ENCODE measurements around the gene ROBO1.

ROBO1 gene

DNA sequence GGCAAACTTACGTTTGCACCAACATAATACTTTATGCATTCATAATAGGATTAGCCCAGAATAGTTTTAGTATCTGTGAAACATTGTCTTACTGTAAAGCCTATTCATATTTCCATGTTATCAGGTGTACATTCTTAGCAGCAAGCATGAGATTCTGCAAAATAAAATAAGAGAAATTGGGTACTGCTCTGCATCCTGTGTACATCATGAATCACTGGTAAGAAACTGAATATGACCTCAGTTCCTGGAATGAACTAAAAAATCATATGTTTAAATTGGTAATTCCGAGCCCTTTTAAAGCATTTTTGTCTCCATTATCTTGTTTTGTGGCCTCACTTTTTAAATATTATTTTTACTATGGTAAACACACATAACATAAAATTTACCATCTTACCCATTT, 605.1 kb downstream of the ROBO1 start:
- ATAC-seq (no peak), DNase-seq (no peak)

DNA sequence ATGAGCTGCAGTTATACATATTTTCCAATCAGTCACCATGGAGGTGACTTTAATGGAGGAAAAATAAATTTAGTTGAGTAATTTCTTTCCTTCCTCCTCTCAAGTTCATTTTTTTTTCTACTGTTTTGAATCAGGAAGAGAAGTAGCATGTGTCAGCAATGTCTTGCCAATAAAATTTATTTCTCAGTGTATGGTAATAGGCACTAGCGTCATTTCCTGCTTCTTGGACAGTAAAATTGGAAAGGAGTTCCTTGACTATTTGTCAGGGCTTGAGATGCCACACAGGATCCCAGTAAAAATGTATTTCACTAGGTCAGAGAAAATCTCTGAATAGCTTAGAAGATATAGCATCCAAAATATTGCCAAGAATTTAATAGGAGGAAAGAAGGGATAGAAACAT, 605.9 kb downstream of the ROBO1 start:
- ATAC-seq, result no peak
- DNase-seq, result no peak

DNA sequence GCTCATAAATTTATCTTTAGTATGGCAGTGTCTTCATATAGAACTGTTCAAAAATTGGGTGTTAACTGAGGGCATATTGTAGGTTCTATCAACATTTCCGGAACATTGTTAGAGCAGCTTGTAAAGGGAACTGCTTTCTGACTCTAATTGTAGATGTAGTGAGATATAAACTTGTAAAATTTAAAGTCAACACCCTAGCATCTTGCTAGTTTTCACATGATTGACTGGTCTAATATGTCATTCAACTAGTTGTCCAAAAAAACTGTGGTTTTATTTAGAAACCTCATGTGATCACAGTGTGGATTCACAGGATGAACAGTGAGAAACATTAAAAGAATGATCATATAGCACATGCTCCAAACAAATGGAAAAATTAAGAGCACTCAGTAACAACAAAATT, 607.4 kb downstream of the ROBO1 start:
- no peak for DNase-seq
- ATAC-seq, result no peak

DNA sequence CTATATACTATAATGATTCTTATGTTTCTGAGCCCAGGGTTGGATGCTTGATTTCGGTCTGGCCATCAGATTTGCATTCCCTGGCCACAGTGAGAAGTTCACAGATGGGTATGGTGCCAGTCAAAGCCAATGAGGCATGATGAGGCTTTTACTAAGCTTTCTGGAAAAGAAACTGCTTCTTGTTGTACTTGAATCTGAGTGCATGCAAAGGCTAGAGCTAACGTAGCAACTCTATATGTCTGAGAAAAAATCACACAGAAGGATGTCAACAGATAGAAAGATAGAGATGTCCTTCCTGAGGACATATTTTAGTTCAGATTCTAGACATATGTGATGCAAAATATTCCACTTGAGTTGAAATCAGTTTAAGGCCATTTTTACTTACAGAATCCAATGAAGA, 608.1 kb downstream of the ROBO1 start:
- ATAC-seq (no peak), DNase-seq (no peak)

DNA sequence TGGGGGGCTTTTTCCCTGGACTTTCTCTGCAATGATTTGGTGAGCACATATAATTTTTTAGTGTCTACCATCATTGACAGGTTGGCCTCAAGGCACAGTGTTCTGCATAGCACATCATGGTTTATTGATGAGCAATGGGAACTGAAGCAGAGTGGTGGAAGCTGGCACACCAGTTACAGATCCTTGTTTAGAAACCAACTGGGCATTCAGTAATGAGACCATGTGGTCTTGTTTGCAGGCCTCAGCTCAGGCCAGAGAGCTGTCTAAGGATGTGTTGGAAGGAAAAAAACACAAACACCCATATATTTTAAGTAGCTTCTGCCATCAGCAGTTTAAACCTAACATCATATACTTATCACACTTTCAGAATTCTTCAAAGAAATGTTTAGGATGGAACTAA, 610.6 kb downstream of the ROBO1 start:
- no peak for DNase-seq
- no peak for ATAC-seq

DNA sequence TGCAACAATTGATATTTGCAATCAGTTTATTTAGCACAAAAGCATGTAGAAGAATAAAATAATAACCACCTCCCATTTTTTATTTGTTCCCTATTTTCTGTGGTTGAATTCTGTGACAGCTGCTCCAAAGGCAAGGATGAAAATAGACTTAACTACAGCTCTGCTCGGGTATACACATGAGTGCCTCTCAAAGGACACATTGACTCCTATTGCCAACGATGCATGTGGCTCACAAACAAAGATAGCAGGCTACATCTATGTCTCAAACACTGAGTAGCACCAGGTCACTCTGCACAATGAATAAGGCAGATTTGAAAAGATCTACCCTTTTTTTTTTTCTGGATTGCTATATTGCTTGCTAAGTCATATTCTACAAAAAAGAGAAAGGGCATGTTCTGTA, 612.9 kb downstream of the ROBO1 start:
- no peak for ATAC-seq
- DNase-seq, result no peak

DNA sequence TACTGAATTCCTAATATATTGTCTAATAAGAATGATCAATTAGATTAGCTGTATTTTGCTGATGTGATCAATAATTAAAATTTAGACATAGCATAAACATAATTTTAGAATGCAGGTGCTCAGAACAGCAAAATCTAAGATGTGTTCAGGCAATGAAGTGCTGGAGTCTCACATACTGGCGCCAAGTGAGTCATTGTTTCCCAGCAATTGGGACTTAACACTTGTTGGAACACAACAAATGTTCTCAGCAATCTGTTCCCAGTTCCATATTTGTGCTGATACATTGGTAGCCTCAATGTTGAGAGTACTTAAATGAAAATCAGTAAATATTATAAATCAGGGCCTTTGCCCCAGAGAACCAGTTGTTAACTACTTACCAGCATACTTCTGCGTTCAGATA, 619.0 kb downstream of the ROBO1 start:
- no peak for DNase-seq
- no peak for ATAC-seq

DNA sequence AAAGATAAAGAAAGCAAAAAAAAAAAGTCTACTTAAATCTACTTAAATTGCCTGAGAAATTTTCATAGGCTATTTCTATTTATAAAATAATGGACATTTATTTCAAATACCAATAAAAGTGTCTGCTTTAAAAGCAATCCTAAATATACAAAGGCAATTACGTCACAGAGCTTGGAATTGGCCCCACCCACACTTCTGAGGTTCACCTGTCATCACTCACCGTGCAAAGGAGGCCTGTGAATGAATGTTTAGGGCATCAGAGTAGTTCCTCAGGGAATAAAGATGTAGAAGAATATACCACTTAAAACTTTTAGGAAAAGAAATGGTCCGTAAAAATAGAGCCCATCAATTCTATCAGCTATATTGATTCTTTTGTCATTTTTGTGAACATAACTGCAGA, 621.8 kb downstream of the ROBO1 start:
- no peak for DNase-seq
- no peak for ATAC-seq

DNA sequence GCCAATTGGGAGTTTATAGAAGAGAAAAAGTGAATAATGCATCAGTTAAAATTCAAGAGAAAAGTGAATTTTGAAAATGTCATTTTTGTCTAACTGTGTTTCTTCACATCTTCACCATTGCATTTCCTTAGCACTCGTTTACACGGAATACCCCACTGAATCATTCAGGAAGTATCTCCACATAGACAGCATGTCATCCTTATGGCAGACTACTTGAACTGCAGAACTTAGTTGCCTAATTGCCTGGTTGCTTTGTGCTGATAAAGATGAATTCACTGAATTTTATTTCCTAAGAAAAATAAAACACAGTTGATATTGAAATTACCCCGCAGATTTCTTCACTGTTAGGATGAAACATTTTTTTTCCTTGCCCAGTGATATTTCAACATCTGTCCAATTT, 627.1 kb downstream of the ROBO1 start:
- no peak for DNase-seq
- no peak for ATAC-seq

DNA sequence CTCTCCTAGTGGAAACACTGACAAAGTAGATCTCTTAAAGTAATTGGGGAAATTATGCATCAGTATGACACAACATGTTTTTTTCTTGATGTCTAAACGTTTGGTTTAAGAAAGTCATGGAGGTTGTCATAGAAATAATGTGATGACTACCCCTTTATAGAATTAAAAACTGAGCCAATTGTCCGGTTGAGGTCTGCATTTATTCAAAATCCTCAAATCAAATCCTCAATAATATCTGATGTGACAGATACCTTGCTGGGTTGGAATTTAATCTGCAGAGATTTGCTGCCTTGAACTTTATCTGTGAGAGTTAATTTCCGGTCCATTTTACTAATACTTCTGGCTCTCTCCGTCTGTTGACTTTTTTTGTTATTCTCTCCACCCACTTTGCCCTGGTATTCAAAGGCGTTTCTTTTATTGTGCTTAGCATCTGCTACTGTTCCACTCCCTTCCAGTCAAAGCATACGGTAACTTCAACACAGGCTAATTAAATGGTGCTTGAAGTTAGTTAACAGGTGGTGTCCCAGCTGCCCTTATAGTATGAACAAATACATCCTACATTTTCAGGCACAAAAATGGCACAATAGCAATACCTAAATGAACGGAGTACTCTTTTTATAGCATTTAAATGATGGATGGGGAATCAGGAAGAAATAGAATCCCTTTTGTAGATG, 628.3 kb downstream of the ROBO1 start:
- ATAC-seq, result no peak
- no peak for DNase-seq

DNA sequence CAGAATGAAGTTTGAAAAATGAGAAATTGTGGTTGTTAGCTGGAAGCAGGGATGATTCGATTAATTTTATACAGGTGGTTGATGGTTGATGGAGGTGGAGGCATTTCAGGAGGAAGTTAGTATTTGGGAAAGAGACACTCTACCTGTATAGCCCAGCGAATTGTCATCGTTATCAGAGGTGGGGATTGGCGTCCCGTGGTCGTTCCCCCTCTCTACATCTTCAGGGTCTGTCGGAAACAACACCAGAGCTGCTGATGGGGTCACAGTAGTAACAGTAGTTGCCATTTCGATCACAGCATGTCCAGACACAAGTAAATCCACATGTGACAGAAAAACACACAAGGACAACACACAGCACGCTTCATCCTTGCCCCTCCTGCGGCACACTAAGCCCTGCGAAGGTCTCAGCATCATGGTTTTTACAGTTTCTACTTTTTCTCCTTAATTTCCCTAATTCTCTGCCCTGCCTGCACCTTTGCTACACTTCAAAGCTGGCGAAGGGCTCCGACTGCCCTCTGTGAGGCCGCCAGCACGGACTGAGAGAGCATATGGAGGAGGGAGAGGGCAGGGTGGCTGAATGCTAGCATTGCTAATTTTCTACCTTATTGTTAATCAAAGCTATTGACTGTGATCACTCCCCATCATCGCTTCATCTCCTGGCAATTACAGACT, 642.3 kb downstream of the ROBO1 start:
- ATAC-seq (no peak), DNase-seq (no peak)

DNA sequence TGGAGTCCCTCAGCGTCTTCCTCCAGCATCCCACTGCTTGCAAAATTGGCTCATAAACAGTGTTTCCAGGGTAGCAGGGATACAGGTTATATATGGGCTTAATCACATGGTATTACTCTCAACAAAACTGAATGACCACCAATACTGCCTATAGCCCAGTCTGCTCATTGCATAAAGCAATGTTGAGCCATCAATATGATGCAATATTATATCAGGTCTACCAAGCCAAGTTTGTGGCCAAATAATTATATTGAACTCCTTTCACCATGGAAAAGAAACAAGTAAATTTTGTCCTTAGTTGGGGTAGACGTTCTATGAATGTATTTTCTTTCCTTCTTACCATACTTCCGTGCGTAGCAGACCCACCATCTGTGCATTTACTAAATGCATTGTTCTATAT, 652.3 kb downstream of the ROBO1 start:
- ATAC-seq (no peak), DNase-seq (no peak)

DNA sequence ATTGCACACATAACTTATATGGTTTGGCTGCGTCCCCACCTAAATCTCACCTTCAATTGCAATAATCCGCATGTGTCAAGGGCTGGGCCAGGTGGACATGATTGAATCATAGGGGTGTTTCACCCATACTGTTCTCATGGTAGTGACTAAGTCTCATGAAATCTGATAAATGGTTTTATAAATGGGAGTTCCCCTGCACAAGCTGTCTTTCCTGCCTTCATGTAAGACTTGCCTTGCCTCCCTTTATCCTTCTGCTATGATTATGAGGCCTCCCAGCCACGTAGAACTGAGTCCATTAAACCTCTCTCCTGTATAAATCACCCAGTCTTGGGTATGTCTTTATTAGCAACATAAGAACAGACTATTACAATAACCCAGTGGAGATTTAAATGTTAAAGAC, 653.9 kb downstream of the ROBO1 start:
- ATAC-seq, result no peak
- DNase-seq, result no peak

DNA sequence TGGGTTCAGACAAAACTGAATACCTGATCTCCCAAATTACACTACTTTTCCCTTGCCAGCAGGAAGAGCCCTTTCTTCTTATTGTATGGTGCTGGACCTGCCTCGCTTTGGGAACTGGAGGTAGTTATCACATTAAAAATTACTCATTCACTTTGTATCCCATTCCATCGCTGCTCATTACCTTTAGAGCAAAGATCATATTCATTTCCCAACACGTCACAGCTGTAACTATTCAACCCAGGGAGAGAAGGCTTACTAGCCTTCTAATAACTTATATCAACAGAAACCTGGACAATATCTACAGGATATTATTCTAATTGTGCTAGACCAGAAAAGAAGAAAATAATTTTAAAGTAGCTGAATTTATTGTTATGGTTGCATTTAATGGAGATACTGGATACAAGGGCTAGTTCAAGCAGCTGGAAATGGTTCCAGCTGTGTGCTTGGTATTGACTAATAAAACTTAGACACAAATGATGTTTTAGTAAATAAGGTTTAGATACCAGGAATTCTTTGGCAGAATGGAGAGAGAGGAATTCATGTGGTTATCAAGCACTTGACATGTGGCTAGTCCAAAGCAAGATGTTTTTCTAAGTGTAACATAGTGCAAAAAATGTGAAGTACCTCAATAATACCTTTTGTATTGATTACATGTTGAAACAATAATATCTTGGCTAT, 656.3 kb downstream of the ROBO1 start:
- ATAC-seq, result no peak

DNA sequence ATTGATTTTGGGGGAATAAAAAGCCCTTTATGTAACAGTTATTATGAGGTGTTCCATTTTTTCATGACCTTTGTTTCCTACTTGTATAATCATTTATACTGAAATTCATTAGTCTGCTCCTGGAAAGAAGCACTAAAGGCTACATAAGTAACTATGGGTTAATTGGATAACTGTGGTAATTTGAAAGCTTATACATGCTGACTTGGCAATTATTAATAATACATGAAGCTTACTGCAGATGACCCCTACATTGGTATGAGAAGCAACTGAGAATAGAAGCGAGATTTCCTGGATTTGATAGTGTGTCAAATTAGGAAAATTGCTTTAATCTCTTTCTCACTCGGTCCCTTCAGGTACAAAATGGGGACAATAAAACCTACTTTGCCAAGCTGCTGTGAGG, 658.0 kb downstream of the ROBO1 start:
- no peak for ATAC-seq
- DNase-seq, result no peak

More for the DNA sequence above, 656.3 kb downstream of the ROBO1 start:
- no peak for DNase-seq

DNA sequence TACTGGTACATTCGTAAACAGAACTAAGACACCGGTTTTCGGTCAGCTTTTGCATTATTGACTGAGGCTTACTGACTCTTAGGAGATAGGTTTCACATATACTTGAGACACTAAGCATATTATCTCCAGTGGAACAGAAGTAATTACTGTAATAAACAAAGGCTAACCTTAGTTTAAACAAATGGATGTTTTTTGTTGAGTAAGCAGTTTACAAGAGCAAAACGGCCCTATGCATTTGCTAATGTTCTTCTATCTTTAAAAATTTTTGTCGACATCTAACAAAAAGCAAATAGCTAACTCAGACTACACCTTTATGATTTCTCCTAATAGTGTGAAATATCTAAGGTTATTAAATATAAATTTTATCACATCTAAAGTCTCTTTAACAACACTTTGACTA, 664.5 kb downstream of the ROBO1 start:
- ATAC-seq (no peak), DNase-seq (no peak)

DNA sequence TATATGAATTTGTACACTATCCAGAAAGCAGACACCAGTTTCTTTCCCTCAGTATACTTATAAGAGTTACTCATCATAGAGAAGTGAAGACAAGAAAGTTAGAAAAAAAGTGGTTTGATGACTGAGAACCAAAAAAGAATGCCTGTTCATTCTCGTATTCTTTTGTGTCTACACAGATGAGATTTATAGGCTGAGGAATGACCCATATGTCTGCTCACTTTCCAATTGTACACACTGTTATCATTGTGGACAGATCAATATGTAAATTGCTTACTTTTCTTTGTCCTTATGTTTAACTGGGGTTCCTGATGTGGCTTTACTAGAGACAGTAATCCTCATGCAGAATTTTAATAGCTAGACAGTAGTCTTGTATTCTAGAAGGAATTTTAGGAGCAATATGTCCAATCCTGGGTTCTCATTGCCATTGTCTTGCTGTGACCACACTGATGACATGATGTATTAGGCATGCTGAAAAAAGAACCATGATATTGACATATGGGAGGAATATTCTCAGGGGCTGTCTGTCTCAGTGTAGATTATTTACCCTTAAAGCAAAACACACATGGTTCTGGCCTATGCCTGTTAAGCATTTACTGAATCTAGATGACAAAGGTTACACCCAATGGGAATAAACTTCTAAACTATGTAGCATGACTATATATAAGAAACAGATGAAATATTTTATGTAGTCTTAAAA, 669.7 kb downstream of the ROBO1 start:
- ATAC-seq (no peak), DNase-seq (no peak)

DNA sequence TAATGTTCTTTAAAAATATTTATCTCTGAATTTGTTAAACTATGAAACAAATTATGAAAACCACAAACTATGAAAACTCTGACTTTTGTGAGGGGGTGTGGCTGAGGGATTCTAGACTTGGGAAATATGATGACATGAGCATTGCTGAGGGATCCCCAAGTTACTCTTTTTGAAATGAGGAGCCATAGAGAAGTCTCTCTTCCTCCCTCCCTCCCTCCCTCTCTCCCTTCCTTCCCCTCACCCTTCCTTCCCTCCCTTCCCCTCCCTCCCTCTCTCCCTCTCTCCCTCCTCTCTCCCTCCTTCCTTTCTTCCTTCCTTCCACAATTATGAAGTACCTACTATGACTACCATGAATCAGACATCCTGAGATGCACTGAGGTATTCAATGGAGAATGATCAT, 673.1 kb downstream of the ROBO1 start:
- DNase-seq (no peak), ATAC-seq (no peak)

DNA sequence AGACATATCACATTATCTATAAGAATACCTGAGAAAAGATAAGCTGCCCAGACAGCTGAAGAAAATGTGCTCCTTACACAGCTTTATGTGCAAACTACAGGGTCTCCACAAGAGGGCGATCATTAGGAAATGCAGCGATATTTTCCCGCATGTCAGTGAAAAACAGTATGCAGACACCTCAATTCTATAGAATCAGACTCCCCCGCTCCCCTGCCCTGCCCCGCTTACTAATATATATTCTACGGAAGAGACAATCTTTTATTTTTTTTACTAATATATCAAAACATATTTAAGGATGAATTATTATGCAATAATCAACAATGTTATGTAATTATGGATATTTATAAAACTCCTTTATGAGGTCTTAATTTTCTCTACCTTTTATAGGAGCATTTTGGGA, 681.3 kb downstream of the ROBO1 start:
- DNase-seq (peak; percentile 14), ATAC-seq (no peak)

DNA sequence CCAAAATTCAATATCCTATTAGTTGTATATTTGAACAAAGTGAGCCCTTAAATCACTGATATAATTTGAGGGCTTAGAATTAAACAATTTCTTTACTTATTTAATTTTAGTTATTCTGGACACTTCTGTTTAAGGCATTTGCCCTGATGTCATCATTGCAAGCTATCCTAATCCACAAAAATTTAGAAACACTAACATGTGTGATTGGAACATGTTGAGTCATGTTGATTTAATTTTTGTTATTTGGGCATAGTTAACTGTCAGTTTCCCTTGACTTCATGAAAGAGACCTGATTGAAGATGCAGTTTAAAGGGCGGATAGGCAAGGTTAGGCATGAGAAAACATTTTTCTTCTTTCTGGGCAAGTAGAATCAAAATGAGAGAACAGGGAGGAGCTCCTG, 682.6 kb downstream of the ROBO1 start:
- ATAC-seq, result no peak
- no peak for DNase-seq

DNA sequence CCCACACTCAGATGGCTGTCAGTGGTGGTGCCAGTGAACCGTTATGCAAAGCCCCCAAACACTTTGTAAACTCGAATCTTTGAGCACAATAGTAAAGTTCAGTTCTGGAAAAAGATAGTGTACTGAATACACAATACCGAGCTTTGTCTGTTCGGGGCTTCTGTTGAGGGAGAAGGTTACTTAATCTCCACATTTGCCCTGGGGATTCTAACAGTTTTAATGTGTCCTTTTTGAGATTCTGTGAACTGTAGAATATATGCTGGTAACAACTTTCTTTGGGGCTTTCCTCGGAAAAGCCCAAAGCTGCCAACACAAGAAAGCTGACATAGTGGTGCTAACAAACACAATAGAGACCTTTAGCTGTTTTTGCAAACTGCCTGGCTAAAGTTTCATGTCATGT, 686.5 kb downstream of the ROBO1 start:
- DNase-seq, result no peak
- ATAC-seq, result no peak

DNA sequence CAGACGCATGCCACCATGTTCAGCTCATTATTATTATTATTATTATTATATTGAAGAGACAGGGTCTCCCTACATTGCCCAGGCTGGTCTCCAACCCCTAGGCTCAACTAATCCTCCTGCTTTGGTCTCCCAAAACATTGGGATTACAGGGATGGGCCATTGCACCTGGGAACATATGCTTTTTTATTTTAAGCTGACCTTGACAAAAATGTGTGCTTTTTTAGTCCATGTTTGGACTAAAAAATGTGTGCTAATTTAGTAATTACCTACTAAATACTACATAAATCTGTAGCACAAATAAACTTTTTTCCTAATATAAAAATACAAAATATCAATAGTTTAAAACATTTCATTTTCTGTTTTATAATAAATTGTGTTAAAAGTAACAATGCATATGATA, 693.2 kb downstream of the ROBO1 start:
- ATAC-seq (no peak), DNase-seq (no peak)

DNA sequence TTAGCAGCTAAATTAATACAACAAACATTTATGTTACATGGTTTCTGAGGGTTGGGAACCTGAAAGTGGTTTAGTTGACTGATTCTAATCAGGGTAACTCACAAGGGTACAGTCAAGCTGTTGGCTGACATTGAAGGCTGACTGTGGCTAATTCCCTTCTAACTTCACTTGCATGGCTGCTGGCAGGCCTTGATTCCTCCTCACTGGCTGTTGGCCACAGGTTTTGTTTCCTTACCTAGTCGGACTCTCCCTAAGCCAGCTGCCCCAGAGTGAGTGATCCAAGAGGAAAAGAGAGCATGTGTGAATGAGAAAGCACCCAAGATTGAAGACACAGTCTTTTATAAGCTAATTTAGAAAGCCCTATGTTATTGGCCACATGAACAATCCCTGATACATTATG, 700.1 kb downstream of the ROBO1 start:
- no peak for DNase-seq

More for the DNA sequence above, 700.1 kb downstream of the ROBO1 start:
- no peak for ATAC-seq

Data from stimulated activated naive CD8-positive, alpha-beta T cell treated with anti-CD3 and anti-CD28 coated beads, Interleukin-15, Interleukin-2, amounts not matched to agents 100 U/mL and 50 U/mL, for 24 hours (primary cell).